K562 (cell line): ENCODE measurements around the gene IP6K2. TPM values are rescaled to one million over a fixed set of nuclear protein-coding genes. Genes with fewer than 3 reads are reported as not detected.

Experiments
- ADNP ChIP-seq: fragments of 200-800 bp; sonication (Bioruptor generic); IDR thresholded peaks from 2 replicates; pipeline ENCODE4 v1.6.1; 2016; ENCODE audit warnings: missing genetic modification characterization, missing compliant biosample characterization
- GABPA ChIP-seq: fragments of 200-800 bp; sonication (Bioruptor generic); conservative IDR thresholded peaks from 2 replicates; pipeline ENCODE4 v1.6.1; 2016; ENCODE audit warnings: low read depth, missing genetic modification characterization, missing compliant biosample characterization
- HES1 ChIP-seq: fragments of 450-650 bp; IDR thresholded peaks from 2 replicates; pipeline ENCODE4 v1.6.1; 2016; ENCODE audit warnings: low read depth, mild to moderate bottlenecking, moderate library complexity
- HMGXB4 ChIP-seq: sonication (generic); formaldehyde crosslinking; IDR thresholded peaks from 2 replicates; pipeline ENCODE4 v1.8.1; 2023; ENCODE audit warnings: mild to moderate bottlenecking, missing genetic modification reagents
- POLR2G ChIP-seq: fragments of 200-400 bp; formaldehyde crosslinking; IDR thresholded peaks from 2 replicates; pipeline ENCODE4 v1.6.1; 2017; ENCODE audit warnings: low read depth, mild to moderate bottlenecking, antibody characterized with exemption, low read length, moderate library complexity
- ZNF347 ChIP-seq: fragments of 450-650 bp; formaldehyde crosslinking; IDR thresholded peaks from 2 replicates; pipeline ENCODE4 v1.4.0; 2020; ENCODE audit warnings: low read depth, mild to moderate bottlenecking, moderate library complexity
- ZNF407 ChIP-seq: fragments of 450-650 bp; IDR thresholded peaks from 2 replicates; pipeline ENCODE4 v1.6.1; 2016; ENCODE audit warnings: low read depth
- ZNF41 ChIP-seq: fragments of 250-450 bp; sonication (Bioruptor Pico); conservative IDR thresholded peaks from 2 replicates; pipeline ENCODE4 v1.4.0; 2020; ENCODE audit warnings: mild to moderate bottlenecking
- ZNF589 ChIP-seq: fragments of 200-800 bp; sonication (Bioruptor generic); IDR thresholded peaks from 2 replicates; pipeline ENCODE4 v1.6.1; 2016; ENCODE audit warnings: low read depth, missing genetic modification characterization, missing compliant biosample characterization
- ZNF592 ChIP-seq: fragments of 450-650 bp; IDR thresholded peaks from 2 replicates; pipeline ENCODE4 v1.6.1; 2017; ENCODE audit warnings: antibody characterized with exemption, mild to moderate bottlenecking
- ZNF778 ChIP-seq: fragments of 450-650 bp; formaldehyde crosslinking; IDR thresholded peaks from 2 replicates; pipeline ENCODE4 v1.4.0; 2020; ENCODE audit warnings: mild to moderate bottlenecking, moderate library complexity
- polyA plus RNA-seq, 8 experiments: library from polyadenylated mRNA; depleted of rRNA in 4 of 8; stranded (reverse) in 5 of 8; unstranded in 3 of 8; fragments of >200 nt; fragmentation: Nextera tagmentation in 2 of 8; fragmentation: Illumina TruSeq in 1 of 8; extraction: Ambion mirVana in 2 of 8; extraction: Trizol in 1 of 8; gene quantifications; 2 replicates each; pipeline versions ENCODE4 v1.2.1 to v1.2.3, GENCODE V29; 2011 to 2014; ENCODE audit warnings: inconsistent platforms in 1 of 8, missing spikeins in 1 of 8
- total RNA-seq, 7 experiments: library from RNA; depleted of rRNA in 6 of 7; stranded (reverse); fragments of >200 nt in 6 of 7; fragmentation: Illumina TruSeq in 2 of 7; extraction: Trizol in 2 of 7; gene quantifications; 2 replicates each; pipeline versions ENCODE4 v1.2.1 to v1.2.3, GENCODE V29; 2011 to 2021; ENCODE audit warnings: low replicate concordance in 1 of 7

The IP6K2 gene
- total and polyA plus RNA-seq, 9 of the 15 experiments (the other 6 are each of a cell fraction or from before 2014, with no cell fraction given) = 19.6 to 78.1 (median 48.0) TPM

GRCh38 chr3:48739955-48740823 lies 23.2 kb upstream of the IP6K2 start (continued):
- TF ChIP-seq ZNF407 = no peak
- TF ChIP-seq ZNF347 (CRISPR knock-in tag) = no peak
- TF ChIP-seq ZNF592 = peak; percentile 83
- TF ChIP-seq POLR2G = peak; percentile 50; the same call in 1 of the 2 replicates
- TF ChIP-seq ADNP (tag) = no peak
- TF ChIP-seq ZNF41 (CRISPR knock-in tag) = no peak
- TF ChIP-seq HES1 = no peak
- TF ChIP-seq ZNF589 (CRISPR knock-in tag) = peak; percentile 66
- no peak for TF ChIP-seq GABPA (tag)
- no peak for TF ChIP-seq HMGXB4 (CRISPR knock-in tag)
- TF ChIP-seq ZNF778 = no peak
